ENCODE results near the gene PANX1. TPM values are rescaled to one million over a fixed set of nuclear protein-coding genes. Genes with fewer than 3 reads are reported as not detected.

The PANX1 gene
- total RNA-seq, 1 experiment from 2014 or later: 62.9 TPM

DNA sequence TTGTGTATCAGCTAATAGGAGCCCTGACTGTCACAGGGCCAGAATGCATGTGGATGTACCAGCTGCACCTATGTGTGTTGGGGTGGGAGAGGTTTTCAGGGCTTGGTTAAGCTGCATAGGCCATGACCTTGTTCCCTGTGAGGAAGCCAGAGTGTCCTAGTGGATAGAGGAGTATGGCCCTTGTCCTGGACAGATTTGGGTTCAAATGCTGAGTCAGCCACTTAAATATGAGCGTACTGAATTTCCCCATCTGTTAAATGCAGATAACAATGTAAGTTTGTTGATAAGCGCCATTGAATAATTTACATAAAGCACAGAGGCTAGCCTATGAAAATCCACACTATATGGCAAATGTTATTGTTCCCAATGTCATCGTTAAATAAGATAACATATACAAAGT, 74.4 kb downstream of the PANX1 start:
- Histone ChIP-seq H3K79me2 (ENCODE audit: low read length) (no peaks in the 10 kb centered on the region), H4K20me1 (ENCODE audit: low read length) (no peaks in the 10 kb centered on the region), H2AFZ (ENCODE audit: low read length) (no peak overlapping the region), H3K36me3 (ENCODE audit: low read depth, low read length) (no peaks in the 10 kb centered on the region), H3K4me2 (ENCODE audit: low read length) (no peak overlapping the region), H3K9me3 (ENCODE audit: low read length) (no peaks in the 10 kb centered on the region), H3K4me1 (ENCODE audit: insufficient read depth, low read length) (no peaks in the 10 kb centered on the region), H3K27me3 (ENCODE audit: low read length) (no peaks in the 10 kb centered on the region), H3K9ac (ENCODE audit: low read length) (no peak overlapping the region), H3K9me2 (replicated peaks; ENCODE audit: low read length) (no peaks in the 10 kb centered on the region), H3K4me3 (ENCODE audit: low read length) (no peak overlapping the region), H3K27ac (ENCODE audit: low read length) (no peak overlapping the region), H3F3A (ENCODE audit: low read length, unreplicated experiment) (no peaks in the 10 kb centered on the region)
- intact Hi-C loops (cut with micrococcal nuclease): no loop called here
- TF ChIP-seq EZH2 (IDR thresholded peaks at IDR 0.05; ENCODE audit: low read length, unreplicated experiment): no peak
- TF ChIP-seq, protein P1, sequence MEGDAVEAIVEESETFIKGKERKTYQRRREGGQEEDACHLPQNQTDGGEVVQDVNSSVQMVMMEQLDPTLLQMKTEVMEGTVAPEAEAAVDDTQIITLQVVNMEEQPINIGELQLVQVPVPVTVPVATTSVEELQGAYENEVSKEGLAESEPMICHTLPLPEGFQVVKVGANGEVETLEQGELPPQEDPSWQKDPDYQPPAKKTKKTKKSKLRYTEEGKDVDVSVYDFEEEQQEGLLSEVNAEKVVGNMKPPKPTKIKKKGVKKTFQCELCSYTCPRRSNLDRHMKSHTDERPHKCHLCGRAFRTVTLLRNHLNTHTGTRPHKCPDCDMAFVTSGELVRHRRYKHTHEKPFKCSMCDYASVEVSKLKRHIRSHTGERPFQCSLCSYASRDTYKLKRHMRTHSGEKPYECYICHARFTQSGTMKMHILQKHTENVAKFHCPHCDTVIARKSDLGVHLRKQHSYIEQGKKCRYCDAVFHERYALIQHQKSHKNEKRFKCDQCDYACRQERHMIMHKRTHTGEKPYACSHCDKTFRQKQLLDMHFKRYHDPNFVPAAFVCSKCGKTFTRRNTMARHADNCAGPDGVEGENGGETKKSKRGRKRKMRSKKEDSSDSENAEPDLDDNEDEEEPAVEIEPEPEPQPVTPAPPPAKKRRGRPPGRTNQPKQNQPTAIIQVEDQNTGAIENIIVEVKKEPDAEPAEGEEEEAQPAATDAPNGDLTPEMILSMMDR (conservative IDR thresholded peaks at IDR 0.05; ENCODE audit: low read depth, low read length): no peak
- TF ChIP-seq EZH2phosphoT487 (IDR thresholded peaks at IDR 0.05; ENCODE audit: borderline replicate concordance, low read length): no peak
- POLR2A ChIA-PET (ENCODE audit: unreplicated experiment): no interaction called here
- no TSS peak for BruUV-seq (replicated peaks)
- no peak for DNase-seq
- ATAC-seq: no peak
- CTCF ChIA-PET: no interaction called here

DNA sequence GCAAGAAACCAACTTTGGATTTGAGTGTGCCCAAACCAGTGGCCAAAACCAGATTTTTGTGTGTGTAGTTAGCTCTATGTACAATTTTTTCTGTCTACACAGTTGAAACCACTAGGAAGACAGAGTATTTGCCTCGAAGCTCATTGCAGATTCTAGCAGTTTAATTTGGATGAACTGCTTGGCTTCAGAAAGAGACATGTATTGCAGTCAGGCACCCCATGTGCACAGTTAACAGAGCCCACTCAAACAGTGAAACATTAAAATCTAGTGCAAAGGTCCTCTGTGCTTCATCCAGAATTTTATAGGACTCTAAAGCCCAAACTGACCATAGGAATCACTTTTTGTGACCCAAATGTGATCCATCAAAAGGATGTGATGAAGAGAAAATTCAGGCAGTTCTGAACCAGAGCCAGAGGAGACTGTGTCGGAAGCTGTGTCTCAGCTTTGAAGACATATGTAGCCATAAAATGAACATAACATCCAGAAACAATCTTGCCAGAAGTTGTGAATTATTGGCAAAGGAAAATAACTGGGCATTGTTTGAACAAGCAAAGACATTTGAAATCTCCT, 82.7 kb downstream of the PANX1 start:
- no TSS peak for BruUV-seq (replicated peaks)
- ATAC-seq (no peak), DNase-seq (no peak)
- H3K36me3 ChIP-seq (ENCODE audit: low read depth, low read length): no peaks in the 10 kb centered on the region
- H3K27ac ChIP-seq (ENCODE audit: low read length): no peak overlapping the region
- no peak overlapping the region for H3K4me3 ChIP-seq (ENCODE audit: low read length)
- no peaks in the 10 kb centered on the region for H3K79me2 ChIP-seq (ENCODE audit: low read length)
- no peaks in the 10 kb centered on the region for H3K27me3 ChIP-seq (ENCODE audit: low read length)
- CTCF ChIA-PET: no interaction called here
- POLR2A ChIA-PET (ENCODE audit: unreplicated experiment): no interaction called here
- no peaks in the 10 kb centered on the region for H3K9me2 ChIP-seq (replicated peaks; ENCODE audit: low read length)
- no peaks in the 10 kb centered on the region for H3F3A ChIP-seq (ENCODE audit: low read length, unreplicated experiment)
- H3K9me3 ChIP-seq (ENCODE audit: low read length): no peaks in the 10 kb centered on the region
- H2AFZ ChIP-seq (ENCODE audit: low read length): no peak overlapping the region
- no peak overlapping the region for H3K9ac ChIP-seq (ENCODE audit: low read length)
- intact Hi-C loops (cut with micrococcal nuclease): no loop called here
- H3K4me2 ChIP-seq (ENCODE audit: low read length): no peak overlapping the region
- H3K4me1 ChIP-seq (ENCODE audit: insufficient read depth, low read length): no peaks in the 10 kb centered on the region
- TF ChIP-seq EZH2 (IDR thresholded peaks at IDR 0.05; ENCODE audit: low read length, unreplicated experiment) (no peak), EZH2phosphoT487 (IDR thresholded peaks at IDR 0.05; ENCODE audit: borderline replicate concordance, low read length) (no peak)
- TF ChIP-seq, protein P1 (conservative IDR thresholded peaks at IDR 0.05; ENCODE audit: low read depth, low read length): no peak
- H4K20me1 ChIP-seq (ENCODE audit: low read length): no peaks in the 10 kb centered on the region

DNA sequence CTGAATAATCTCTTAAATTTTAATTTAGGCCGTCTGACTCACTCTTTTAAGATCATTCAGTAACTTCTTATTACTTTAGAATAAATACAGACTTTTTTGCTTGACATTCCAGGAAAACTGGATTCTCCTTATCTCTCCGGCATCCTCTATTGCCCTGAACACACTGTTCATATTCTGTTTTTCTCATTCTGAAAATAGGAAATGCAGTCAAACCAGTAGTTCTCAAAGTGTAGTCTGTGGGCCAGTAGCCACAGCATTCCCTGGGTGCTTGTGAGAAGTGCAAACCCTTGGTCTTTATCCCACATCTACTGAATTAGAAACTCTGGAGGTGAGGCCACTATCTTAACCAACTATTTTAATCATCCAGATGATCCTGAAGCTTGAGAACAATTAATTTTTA, 84.3 kb downstream of the PANX1 start:
- Histone ChIP-seq H3K9me3 (ENCODE audit: low read length) (peaks cover 4% of the 10 kb centered on the region; the same call in 1 of the 2 replicates), H3K27ac (ENCODE audit: low read length) (no peak overlapping the region), H3K4me2 (ENCODE audit: low read length) (no peak overlapping the region), H3K27me3 (ENCODE audit: low read length) (no peaks in the 10 kb centered on the region), H3K4me1 (ENCODE audit: insufficient read depth, low read length) (no peaks in the 10 kb centered on the region), H3K79me2 (ENCODE audit: low read length) (no peaks in the 10 kb centered on the region), H4K20me1 (ENCODE audit: low read length) (no peaks in the 10 kb centered on the region), H3K4me3 (ENCODE audit: low read length) (no peak overlapping the region), H3K36me3 (ENCODE audit: low read depth, low read length) (no peaks in the 10 kb centered on the region), H2AFZ (ENCODE audit: low read length) (no peak overlapping the region), H3K9me2 (replicated peaks; ENCODE audit: low read length) (no peaks in the 10 kb centered on the region), H3K9ac (ENCODE audit: low read length) (no peak overlapping the region), H3F3A (ENCODE audit: low read length, unreplicated experiment) (no peaks in the 10 kb centered on the region)
- DNase-seq: no peak
- intact Hi-C loops (cut with micrococcal nuclease): no loop called here
- ChIA-PET CTCF (no interaction called here), POLR2A (ENCODE audit: unreplicated experiment) (no interaction called here)
- BruUV-seq (replicated peaks): no TSS peak
- ATAC-seq: no peak
- no peak for TF ChIP-seq EZH2phosphoT487 (IDR thresholded peaks at IDR 0.05; ENCODE audit: borderline replicate concordance, low read length)
- TF ChIP-seq, protein P1 (conservative IDR thresholded peaks at IDR 0.05; ENCODE audit: low read depth, low read length): no peak
- no peak for TF ChIP-seq EZH2 (IDR thresholded peaks at IDR 0.05; ENCODE audit: low read length, unreplicated experiment)
